Heart right ventricle (tissue), 16 donors: ENCODE results near the gene FCMR. TPM values are rescaled to one million over a fixed set of nuclear protein-coding genes. Genes with fewer than 3 reads are reported as not detected.

Source experiments
- ATAC-seq, 8 donors: fragments of 200-7000 bp; cut with Tn5 transposase; one replicate each; pipeline ENCODE4 v1.9.1; 2020; ENCODE audit warnings: mild to moderate bottlenecking in 8 of 8, moderate library complexity in 8 of 8, moderate number of reproducible peaks in 1 of 8
- DNase-seq, 2 donors: peaks; one replicate each; pipeline ENCODE4 v3.0.0-alpha.2; 2020
- H3K27ac ChIP-seq, 10 donors: fragments of 200-600 bp; sonication (generic) in 2 of 10; one replicate each; pipeline versions ENCODE4 v1.5.0 to v1.8.0; 2020 to 2022; ENCODE audit warnings: mild to moderate bottlenecking in 3 of 10
- H3K27me3 ChIP-seq, 7 donors: fragments of 200-600 bp; one replicate each; pipeline ENCODE4 v1.8.0; 2021 to 2022; ENCODE audit warnings: mild to moderate bottlenecking in 2 of 7
- H3K36me3 ChIP-seq, 9 donors: fragments of 200-600 bp; sonication (generic) in 1 of 9; one replicate each; pipeline versions ENCODE4 v1.5.0 to v1.8.0; 2020 to 2022; ENCODE audit warnings: mild to moderate bottlenecking in 2 of 9
- H3K4me1 ChIP-seq, 9 donors: fragments of 200-600 bp; sonication (generic) in 1 of 9; one replicate each; pipeline versions ENCODE4 v1.5.0 to v1.8.0; 2020 to 2022; ENCODE audit warnings: mild to moderate bottlenecking in 4 of 9
- H3K4me3 ChIP-seq, 10 donors: fragments of 200-600 bp; sonication (generic) in 2 of 10; one replicate each; pipeline versions ENCODE4 v1.5.0 to v1.8.0; 2020 to 2022; ENCODE audit warnings: mild to moderate bottlenecking in 7 of 10, moderate library complexity in 2 of 10
- H3K9me3 ChIP-seq, 11 donors: fragments of 200-600 bp in 10 of 11; sonication (generic) in 2 of 11; one replicate each; pipeline versions ENCODE4 v1.5.0 to v1.8.0; 2013 to 2022; ENCODE audit warnings: mild to moderate bottlenecking in 2 of 11, control low read depth in 1 of 11, moderate library complexity in 1 of 11
- CTCF ChIP-seq, 9 donors: fragments of 200-600 bp; sonication (generic) in 2 of 9; IDR thresholded peaks; one replicate each; pipeline versions ENCODE4 v1.5.0 to v1.8.0; 2021 to 2022; ENCODE audit warnings: antibody characterized with exemption in 9 of 9, mild to moderate bottlenecking in 5 of 9, moderate library complexity in 1 of 9
- WGBS, 2 donors: extraction: QIAGEN DNeasy Blood & Tissue Kit; methylation state at CpG; one replicate each; pipeline ENCODE4 v1.1.7; 2013; ENCODE audit warnings: inconsistent platforms in 1 of 2; 5-methylcytosine and 5-hydroxymethylcytosine counted together
- intact Hi-C, 10 donors: fragments of 100-400 bp; cut with DNase I; formaldehyde crosslinking; loops; one replicate each; pipeline versions ENCODE4 v1.11.1 to v1.14.2; 2022
- polyA plus RNA-seq, 2 donors: library from polyadenylated mRNA; stranded (reverse); fragments of 200-250 nt; gene quantifications; one replicate each; pipeline ENCODE4 v1.2.3, GENCODE V29; 2013
- total RNA-seq, 10 donors: library from RNA; stranded (reverse); fragmentation: NEBNext Ultra II Directional in 3 of 10; extraction: Animal tissue kit (Norgen Biotek cat#: 25700) in 3 of 10; gene quantifications; one replicate each; pipeline versions ENCODE4 v1.2.1 to v1.2.4, GENCODE V29; 2021 to 2023
- donor health status: Arrhythmogenic right ventricular cardiomyopathy.
- donor health status: ischemic (EF 13 %, LVEDD 7.1; RV severe dilation, severe dysfunction).
- donor health status: healthy with polysubstance abuse.
- donor health status: DM: no; HTN: yes; CAD: no.
- donor health status: DM: no; HTN: no; CAD: no.
- donor health status: ischemic (EF 25% LVEDD 6.9; RV normal size, moderate dysfunction).
- donor health status: ischemic (EF 25% LVEDD 5.7; RV mildly dilated, moderate dysfunction).
- donor health status: healthy.
- donor health status: DM: yes; HTN: yes; CAD: no.
- donor health status: Ischemic cardiomyopathy.
- donor health status: ischemic (EF 35%, LVEDD 5.7; RV mildly dilated, moderate dysfunction).
- donor health status: nonischemic (EF 11% LVEDD 7.7; RV severe dilation, severe dysfunction).
- donor health status: DM: yes; HTN: yes; CAD: no.
- donor health status: PGD.
- donor health status: ischemic (EF 29% LVEDD 5.4; RV normal size, mild dysfunction).
- donor health status: nonischemic (EF 23%, LVEDD 6.1; RV moderate dilation, normal function).

Gene FCMR
- total and polyA plus RNA-seq, 12 donors: 0.37 to 13.4 (median 3.5) TPM

GRCh38 chr1:206958144-206958543, 36.4 kb upstream of the FCMR start:
- no peaks in the 10 kb centered on the region for H3K9me3 ChIP-seq
- H3K27ac ChIP-seq: no peak overlapping the region
- peaks cover 0 to 18% (median 0%) of the 10 kb centered on the region in 7 donors for H3K27me3 ChIP-seq
- H3K36me3 ChIP-seq: no peaks in the 10 kb centered on the region
- TF ChIP-seq CTCF (IDR thresholded peaks at IDR 0.05): no peak
- peaks cover 0 to 19% (median 0%) of the 10 kb centered on the region in 9 donors for H3K4me1 ChIP-seq
- no peak for ATAC-seq
- WGBS, 2 donors: 82 to 84% methylated on average over 2 of the region's 2 CpGs
- no peak overlapping the region for H3K4me3 ChIP-seq
- intact Hi-C loops: no loop called here
- no peak for DNase-seq

GRCh38 chr1:206957639-206958038, 35.9 kb upstream of the FCMR start:
- WGBS, 2 donors: 85% methylated on average over 5 of the region's 5 CpGs
- intact Hi-C loops: no loop called here

DNA sequence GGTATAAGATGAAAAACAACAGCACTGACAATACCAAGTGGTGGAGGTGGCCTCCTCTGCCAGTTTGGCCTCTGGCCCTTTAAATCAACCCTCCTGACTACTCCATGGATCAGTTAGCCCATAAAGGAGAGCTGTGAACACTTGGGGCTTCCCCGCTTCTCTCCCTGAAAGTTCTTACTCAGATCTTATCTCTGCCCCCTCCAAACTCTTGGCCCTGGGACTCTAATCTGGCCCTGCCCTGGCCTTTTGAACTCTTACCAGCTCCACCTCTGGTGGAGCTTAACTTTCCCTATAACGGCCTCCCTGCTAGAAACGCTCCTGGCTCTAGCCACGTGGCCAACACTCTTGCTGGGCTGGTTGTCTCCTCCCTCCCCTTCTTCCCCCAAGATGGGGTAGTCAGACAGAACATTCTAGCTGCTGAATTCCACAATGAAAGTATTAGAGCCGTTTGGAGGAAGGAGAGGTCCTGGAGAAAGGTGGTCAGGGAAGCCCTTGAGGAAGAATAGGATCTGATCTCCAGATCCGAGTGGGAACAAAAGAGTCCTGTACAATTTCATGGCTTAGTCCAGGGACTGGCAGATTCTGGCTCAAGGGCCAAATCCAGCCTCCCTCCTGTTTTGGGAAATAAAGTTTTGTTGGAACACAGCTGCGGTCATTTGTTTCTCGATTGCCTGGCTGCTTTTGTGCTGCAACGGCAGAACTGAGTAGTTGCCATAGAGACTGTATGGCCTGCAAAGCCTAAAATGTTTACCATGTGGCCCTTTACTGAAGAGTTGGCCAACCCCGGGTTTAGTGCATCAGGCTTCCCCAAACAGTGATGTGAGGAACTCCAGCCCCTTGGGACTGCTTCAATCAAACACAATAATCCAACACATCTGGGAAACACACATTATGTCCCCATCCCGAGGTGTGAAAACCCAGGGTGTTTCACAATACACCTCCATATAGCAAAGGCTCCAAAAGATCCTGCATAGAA, 34.0 kb upstream of the FCMR start:
- ATAC-seq (peak in 1 of 8 donors; percentile 41), DNase-seq (no peak)
- WGBS, 2 donors: 60 to 69% methylated on average over 11 of the region's 11 CpGs
- intact Hi-C loops: no loop called here
- Histone ChIP-seq H3K4me3 (no peak overlapping the region), H3K4me1 (peaks cover 0 to 4% (median 0%) of the 10 kb centered on the region in 9 donors), H3K27me3 (peaks cover 0 to 17% (median 0%) of the 10 kb centered on the region in 7 donors), H3K27ac (no peak overlapping the region), H3K9me3 (no peaks in the 10 kb centered on the region), H3K36me3 (no peaks in the 10 kb centered on the region)
- no peak for TF ChIP-seq CTCF (IDR thresholded peaks at IDR 0.05)

More at GRCh38 chr1:206957639-206958038, 35.9 kb upstream of the FCMR start:
- Histone ChIP-seq H3K27ac (no peak overlapping the region), H3K36me3 (no peaks in the 10 kb centered on the region), H3K27me3 (peaks cover 0 to 18% (median 0%) of the 10 kb centered on the region in 7 donors), H3K9me3 (no peaks in the 10 kb centered on the region), H3K4me1 (peaks cover 0 to 14% (median 0%) of the 10 kb centered on the region in 9 donors), H3K4me3 (no peak overlapping the region)
- no peak for ATAC-seq
- no peak for DNase-seq
- no peak for TF ChIP-seq CTCF (IDR thresholded peaks at IDR 0.05)

DNA sequence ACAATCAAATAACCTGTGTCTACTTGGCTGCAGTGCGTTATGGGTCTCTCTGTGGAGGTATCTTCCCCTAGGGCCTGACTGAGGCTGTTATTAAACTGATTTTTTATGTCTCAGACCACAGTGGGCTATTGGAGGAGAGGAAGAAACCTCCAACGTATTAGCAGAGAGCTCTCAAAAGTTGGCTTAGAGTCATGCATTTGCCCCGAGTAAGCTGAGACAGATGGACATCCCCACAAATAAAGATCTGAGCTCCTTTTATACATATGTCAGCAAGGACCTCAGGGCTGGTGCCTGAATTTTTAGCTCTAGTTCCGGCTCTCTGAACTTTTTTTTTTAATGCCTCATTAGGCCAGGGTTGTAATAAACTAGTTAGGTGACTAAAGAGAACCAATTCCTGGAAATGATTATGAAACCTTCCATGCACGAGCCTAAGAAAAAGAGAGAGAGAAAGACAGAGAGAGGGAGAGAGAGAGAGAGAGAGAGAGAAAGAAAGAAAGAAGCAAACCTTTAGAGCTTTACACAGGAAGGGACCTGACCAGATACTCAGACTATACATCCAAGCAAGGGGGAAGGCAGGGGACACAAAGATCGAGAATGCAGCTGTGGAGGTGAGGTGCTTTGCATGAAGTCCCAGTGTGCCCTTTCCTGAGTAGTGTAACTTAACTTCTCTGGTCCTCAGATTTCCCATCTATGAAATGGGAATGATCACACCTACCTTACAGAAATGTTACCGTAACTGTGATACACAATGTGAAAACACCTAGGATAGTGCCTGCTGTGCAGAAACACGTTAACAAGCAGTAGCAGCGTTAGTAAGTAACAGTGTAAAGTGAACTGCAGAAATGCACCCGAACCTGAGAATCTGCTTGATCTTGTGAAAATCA, 33.0 kb upstream of the FCMR start:
- no peak overlapping the region for H3K4me3 ChIP-seq
- H3K9me3 ChIP-seq: peaks cover 0 to 2% (median 0%) of the 10 kb centered on the region in 11 donors
- peaks cover 0 to 4% (median 0%) of the 10 kb centered on the region in 9 donors for H3K4me1 ChIP-seq
- peaks cover 0 to 7% (median 4%) of the 10 kb centered on the region in 7 donors for H3K27me3 ChIP-seq
- no peak overlapping the region for H3K27ac ChIP-seq
- intact Hi-C loops: no loop called here
- DNase-seq: no peak
- 81 to 86% methylated on average over 10 of the region's 10 CpGs for WGBS, 2 donors
- H3K36me3 ChIP-seq: no peaks in the 10 kb centered on the region
- TF ChIP-seq CTCF (IDR thresholded peaks at IDR 0.05): no peak
- ATAC-seq: no peak
